PC-9 (cell line): ENCODE data around the gene WDR48.

Experiments used
- CTCF ChIP-seq: fragments of 200-600 bp; sonication (generic); conservative IDR thresholded peaks from 2 replicates; pipeline ENCODE4 v1.6.1; 2017; ENCODE audit warnings: mixed run types, antibody characterized with exemption, mild to moderate bottlenecking, moderate library complexity
- EZH2 ChIP-seq: fragments of 200-600 bp; sonication (generic); IDR thresholded peaks from 2 replicates; pipeline ENCODE4 v1.8.0; 2017; ENCODE audit warnings: antibody characterized with exemption, low read depth

GRCh38 chr3:39080026-39080425, 28.2 kb downstream of the WDR48 start:
- no peak for TF ChIP-seq CTCF
- no peak for TF ChIP-seq EZH2
